Ascending aorta (tissue), 2 donors: ENCODE results near the gene SERINC2. TPM values are rescaled to one million over a fixed set of nuclear protein-coding genes. Genes with fewer than 3 reads are reported as not detected.

ENCODE experiments used
- DNase-seq, 2 donors: peaks; one replicate each; pipeline ENCODE4 v3.0.0-alpha.2; 2019; ENCODE audit warnings: low spot score in 2 of 2
- H3K27ac ChIP-seq, 2 donors: fragments of 200-600 bp; sonication (generic); one replicate each; pipeline ENCODE4 v1.5.1; 2016 to 2017; ENCODE audit warnings: mild to moderate bottlenecking in 1 of 2
- H3K27me3 ChIP-seq: fragments of 200-600 bp; sonication (generic); one replicate; pipeline ENCODE4 v1.5.1; 2017
- H3K36me3 ChIP-seq, 2 donors: fragments of 200-600 bp; sonication (generic); one replicate each; pipeline ENCODE4 v1.5.1; 2016
- H3K4me1 ChIP-seq, 2 donors: fragments of 200-600 bp; sonication (generic); one replicate each; pipeline ENCODE4 v1.5.1; 2016 to 2017; ENCODE audit warnings: mild to moderate bottlenecking in 1 of 2
- H3K4me3 ChIP-seq, 2 donors: fragments of 200-600 bp; sonication (generic); one replicate each; pipeline ENCODE4 v1.5.1; 2016 to 2017; ENCODE audit warnings: mild to moderate bottlenecking in 1 of 2
- H3K9me3 ChIP-seq, 2 donors: fragments of 200-600 bp; sonication (generic); one replicate each; pipeline ENCODE4 v1.5.1; 2016
- intact Hi-C: fragments of 100-400 bp; cut with DNase I; formaldehyde crosslinking; loops from one replicate; pipeline ENCODE4 v1.15.1; 2023
- total RNA-seq: library from RNA; depleted of rRNA; stranded (reverse); fragments of >200 nt; gene quantifications from one replicate; pipeline ENCODE4 v1.1.0, GENCODE V29; 2016
- TF ChIP-seq, protein P1 (sequence below), 3 experiments: fragments of 200-600 bp in 2 of 3; fragments of 450-650 bp in 1 of 3; sonication (generic) in 2 of 3; IDR thresholded peaks; one replicate each; pipeline ENCODE4 v1.5.1; 2016 to 2019; ENCODE audit warnings: antibody characterized with exemption in 3 of 3, mild to moderate bottlenecking in 1 of 3, moderate library complexity in 1 of 3

The SERINC2 gene
- total RNA-seq, 1 donor from 2014 or later: 10.7 TPM

- intact Hi-C loops: no loop called here
- H3K4me1 ChIP-seq: no peaks in the 10 kb centered on the region
- H3K36me3 ChIP-seq: no peaks in the 10 kb centered on the region
- no peaks in the 10 kb centered on the region for H3K27me3 ChIP-seq
- H3K4me3 ChIP-seq: no peak overlapping the region
- no peak for DNase-seq
- TF ChIP-seq, protein P1, sequence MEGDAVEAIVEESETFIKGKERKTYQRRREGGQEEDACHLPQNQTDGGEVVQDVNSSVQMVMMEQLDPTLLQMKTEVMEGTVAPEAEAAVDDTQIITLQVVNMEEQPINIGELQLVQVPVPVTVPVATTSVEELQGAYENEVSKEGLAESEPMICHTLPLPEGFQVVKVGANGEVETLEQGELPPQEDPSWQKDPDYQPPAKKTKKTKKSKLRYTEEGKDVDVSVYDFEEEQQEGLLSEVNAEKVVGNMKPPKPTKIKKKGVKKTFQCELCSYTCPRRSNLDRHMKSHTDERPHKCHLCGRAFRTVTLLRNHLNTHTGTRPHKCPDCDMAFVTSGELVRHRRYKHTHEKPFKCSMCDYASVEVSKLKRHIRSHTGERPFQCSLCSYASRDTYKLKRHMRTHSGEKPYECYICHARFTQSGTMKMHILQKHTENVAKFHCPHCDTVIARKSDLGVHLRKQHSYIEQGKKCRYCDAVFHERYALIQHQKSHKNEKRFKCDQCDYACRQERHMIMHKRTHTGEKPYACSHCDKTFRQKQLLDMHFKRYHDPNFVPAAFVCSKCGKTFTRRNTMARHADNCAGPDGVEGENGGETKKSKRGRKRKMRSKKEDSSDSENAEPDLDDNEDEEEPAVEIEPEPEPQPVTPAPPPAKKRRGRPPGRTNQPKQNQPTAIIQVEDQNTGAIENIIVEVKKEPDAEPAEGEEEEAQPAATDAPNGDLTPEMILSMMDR (IDR thresholded peaks at IDR 0.05): no peak
- H3K27ac ChIP-seq: no peak overlapping the region
- H3K9me3 ChIP-seq: no peaks in the 10 kb centered on the region
Measured at GRCh38 chr1:31405578-31406245, 7.3 kb upstream of the SERINC2 start.

- no peaks in the 10 kb centered on the region for H3K36me3 ChIP-seq
- DNase-seq: no peak
- H3K27me3 ChIP-seq: no peaks in the 10 kb centered on the region
- no peaks in the 10 kb centered on the region for H3K9me3 ChIP-seq
- no peak overlapping the region for H3K4me3 ChIP-seq
- TF ChIP-seq, protein P1 (IDR thresholded peaks at IDR 0.05): no peak
- no peak overlapping the region for H3K27ac ChIP-seq
- H3K4me1 ChIP-seq: no peaks in the 10 kb centered on the region
- intact Hi-C loops: no loop called here
Measured at GRCh38 chr1:31407029-31407626, 5.9 kb upstream of the SERINC2 start.

- H3K4me3 ChIP-seq: no peak overlapping the region
- TF ChIP-seq, protein P1 (IDR thresholded peaks at IDR 0.05): no peak
- no peaks in the 10 kb centered on the region for H3K36me3 ChIP-seq
- DNase-seq: no peak
- intact Hi-C loops: no loop called here
- no peaks in the 10 kb centered on the region for H3K9me3 ChIP-seq
- H3K27me3 ChIP-seq: no peaks in the 10 kb centered on the region
- H3K4me1 ChIP-seq: peaks cover 0 to 10% of the 10 kb centered on the region in 2 donors
- no peak overlapping the region for H3K27ac ChIP-seq
Measured at GRCh38 chr1:31408788-31409318, 4.2 kb upstream of the SERINC2 start.

GRCh38 chr1:31409946-31410858 is 2.8 kb upstream of the SERINC2 start:
- H3K4me1 ChIP-seq: peaks cover 0 to 12% of the 10 kb centered on the region in 2 donors
- H3K27me3 ChIP-seq: no peaks in the 10 kb centered on the region
- TF ChIP-seq, protein P1 (IDR thresholded peaks at IDR 0.05): no peak
- intact Hi-C loops: no loop called here
- no peak overlapping the region for H3K4me3 ChIP-seq
- no peak overlapping the region for H3K27ac ChIP-seq
- no peaks in the 10 kb centered on the region for H3K36me3 ChIP-seq
- DNase-seq: no peak
- H3K9me3 ChIP-seq: no peaks in the 10 kb centered on the region

DNA sequence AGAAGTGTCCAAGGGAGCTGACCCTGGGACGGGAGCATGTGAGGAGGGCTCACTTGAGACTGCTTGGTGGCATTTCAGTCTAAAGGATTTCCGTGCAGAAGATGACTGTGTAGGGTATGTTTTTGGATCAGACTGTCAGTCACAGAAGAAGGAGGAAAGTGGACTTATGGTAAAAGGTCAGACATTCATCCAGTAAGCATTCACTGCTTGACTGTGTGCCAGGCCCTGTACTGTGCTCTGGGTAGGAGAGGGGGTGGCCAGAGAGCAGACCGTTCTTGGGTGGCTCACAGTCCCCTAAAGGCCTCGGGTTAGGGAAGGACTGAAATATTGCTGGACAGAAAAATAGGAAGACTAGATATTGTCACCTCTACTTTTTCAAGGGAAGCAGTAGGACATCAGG is 2.1 kb upstream of the SERINC2 start:
- intact Hi-C loops: no loop called here
- Histone ChIP-seq H3K4me3 (no peak overlapping the region), H3K27me3 (no peaks in the 10 kb centered on the region), H3K36me3 (no peaks in the 10 kb centered on the region), H3K27ac (no peak overlapping the region), H3K9me3 (no peaks in the 10 kb centered on the region), H3K4me1 (peaks cover 0 to 12% of the 10 kb centered on the region in 2 donors)
- TF ChIP-seq, protein P1 (IDR thresholded peaks at IDR 0.05): no peak
- no peak for DNase-seq
